GM19025 (cell line): ENCODE results near the gene EEIG1.

Experiments used
- ATAC-seq: cut with Tn5 transposase; IDR thresholded peaks from one replicate; pipeline ENCODE4 v1.9.1; 2021; ENCODE audit warnings: mild to moderate bottlenecking, low read depth, moderate library complexity; ENCODE audit not compliant: unreplicated experiment

EEIG1 gene

GRCh38 chr9:127942216-127943010, 38.4 kb downstream of the EEIG1 start:
- no peak for ATAC-seq

GRCh38 chr9:127941961-127942215, 38.9 kb downstream of the EEIG1 start:
- no peak for ATAC-seq

DNA sequence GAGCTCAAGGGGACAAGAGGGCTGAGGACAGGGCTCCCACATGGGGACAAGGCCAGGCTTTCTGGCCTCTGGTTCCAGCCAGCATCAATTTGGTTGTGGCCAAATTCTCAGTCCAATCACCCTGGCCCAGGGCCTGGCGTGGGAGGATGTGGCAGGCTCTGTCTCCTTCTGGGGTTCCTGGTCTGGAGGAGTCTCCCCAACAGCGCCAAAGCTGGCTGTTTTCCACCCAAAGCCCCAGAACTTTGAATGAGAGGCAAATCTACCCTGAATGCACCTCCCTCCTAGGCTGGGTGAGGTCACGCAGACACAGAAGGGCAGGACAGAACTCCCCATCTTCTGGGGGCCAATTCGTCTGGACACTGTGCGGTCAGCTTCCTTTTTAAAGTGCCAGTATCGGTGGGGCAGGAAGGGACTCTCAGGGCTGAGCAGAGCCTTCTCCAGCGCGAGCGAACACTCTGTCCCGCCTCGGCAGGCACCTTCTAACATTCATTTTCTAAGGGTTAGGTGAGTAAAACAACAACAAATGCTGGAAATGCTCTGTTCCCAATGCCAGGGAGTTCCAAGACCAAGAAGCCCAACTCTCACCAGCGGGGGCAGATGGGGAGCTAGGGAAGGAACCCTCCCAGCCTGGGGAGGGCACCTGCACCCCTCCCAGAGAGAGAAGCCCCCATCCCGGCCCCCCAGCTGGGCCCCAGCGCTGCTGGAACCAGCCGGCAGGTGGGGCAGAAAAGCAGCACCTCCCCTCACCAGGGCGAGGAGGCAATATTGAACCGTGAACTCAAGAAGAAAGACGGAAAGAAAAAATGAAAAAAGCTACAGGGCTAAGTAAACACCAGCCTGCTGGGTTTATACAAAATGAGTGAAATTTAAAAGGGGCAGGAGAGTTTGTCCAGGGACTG, 39.5 kb downstream of the EEIG1 start:
- ATAC-seq, result no peak

DNA sequence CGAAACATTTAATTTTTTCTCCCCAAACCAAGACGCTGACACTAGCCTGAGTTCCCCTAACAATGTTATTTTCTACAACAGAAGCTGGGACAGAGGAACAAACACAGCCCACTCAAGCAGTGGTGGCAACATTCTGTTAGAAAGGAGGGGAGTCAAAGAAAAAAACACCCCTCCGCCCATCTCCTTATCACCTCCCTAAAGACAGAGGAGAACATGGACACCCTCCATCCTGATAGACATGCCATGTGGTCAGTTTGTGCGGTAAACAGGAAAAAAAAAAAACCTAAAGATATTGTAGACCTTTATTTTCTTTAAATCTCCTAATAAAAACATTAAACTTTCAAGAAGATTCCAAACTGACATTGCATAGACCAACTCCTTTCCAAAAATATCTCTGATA, 40.2 kb downstream of the EEIG1 start:
- no peak for ATAC-seq

- ATAC-seq, result no peak
Observed at GRCh38 chr9:127938298-127938690, 42.5 kb downstream of the EEIG1 start.

DNA sequence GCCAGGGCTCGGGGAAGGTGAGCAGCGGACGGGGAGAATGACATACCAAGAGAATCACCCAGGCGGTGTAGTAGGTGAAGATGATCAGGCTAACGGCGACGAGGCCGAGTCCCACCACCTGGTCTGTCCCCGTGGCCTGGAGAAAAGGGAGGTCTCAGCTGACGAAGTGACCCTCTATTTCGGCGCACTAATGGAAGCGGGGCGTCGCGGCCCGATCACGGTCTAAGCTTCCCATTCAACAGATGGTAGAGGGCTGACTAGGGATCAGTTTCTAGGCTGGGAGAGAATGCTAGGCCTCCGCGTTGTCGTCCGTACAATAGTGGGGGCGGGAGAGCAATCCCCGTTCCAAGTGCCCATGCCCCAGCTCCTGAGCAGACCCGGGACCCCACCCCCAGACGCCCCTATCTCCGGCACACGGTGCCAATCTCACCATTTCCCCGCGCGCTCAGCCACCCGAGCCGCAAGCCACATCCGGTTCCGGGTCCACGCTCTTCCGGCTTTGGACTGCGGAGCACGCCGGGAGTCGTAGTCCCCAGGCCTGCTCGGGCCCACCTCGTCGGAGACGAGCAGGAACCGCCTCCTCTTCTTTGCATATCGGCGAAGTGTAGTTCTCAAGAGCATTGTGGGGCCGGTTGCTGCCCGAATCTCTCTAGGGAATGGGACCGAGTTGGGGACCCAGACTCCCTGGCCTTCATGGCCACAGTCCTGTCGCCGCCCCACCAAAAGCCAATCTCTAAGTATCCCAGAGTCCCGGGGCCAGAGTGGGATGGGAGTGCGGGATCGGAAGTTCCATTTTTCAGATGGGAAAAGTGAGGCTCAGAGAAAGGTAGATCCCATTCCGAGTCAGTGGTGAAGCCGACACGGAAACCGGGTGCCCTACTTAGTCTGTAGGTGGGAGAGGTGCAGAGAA, 43.1 kb downstream of the EEIG1 start, which contains the start of gene DPM2:
DPM2 (minus strand) TSS at position 467 of the 910 bp plus-strand sequence; CDS start at position 433, 34 bp downstream.
- ATAC-seq, result peak; percentile 95

DNA sequence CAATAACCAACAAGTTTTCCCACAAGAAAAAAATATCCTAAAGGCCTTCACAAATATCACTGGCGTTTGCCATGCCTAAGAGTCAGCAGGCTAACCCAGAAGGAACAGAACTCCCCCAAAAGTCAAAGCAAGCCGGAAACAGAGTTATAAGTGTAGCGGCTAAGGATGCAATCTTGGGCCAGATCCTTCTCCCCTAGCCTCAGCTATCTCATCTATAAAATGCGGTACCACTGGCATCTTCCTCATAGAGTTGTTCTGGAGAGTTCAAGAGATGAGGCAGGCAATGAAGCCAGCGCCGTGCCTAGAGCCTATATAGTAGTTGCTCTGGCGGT, 43.8 kb downstream of the EEIG1 start:
- ATAC-seq, result no peak

DNA sequence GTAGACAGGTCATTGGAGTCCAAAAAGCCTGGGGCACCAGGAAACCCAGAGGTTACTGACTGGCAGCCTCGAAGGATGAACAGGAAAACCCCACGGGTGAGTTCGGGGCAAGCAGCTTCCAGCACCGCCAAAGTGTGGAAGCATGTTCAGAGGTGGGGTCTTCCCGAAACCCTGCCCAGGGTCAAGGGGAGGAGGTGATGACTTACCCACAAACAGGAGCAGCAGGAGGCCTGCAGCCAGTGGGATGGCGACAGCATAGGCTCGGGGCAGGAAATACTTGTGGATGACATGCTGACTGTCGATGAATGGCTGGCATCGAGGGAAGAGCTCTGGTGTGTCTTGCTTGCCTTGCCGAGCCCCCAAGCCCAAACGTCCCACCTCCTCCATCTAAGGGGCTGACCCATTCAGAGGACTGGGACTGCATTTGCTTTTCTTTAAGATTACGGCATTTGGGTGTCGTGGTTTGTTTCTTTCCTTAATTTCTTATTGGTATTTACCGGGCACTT, 44.4 kb downstream of the EEIG1 start:
- ATAC-seq, result no peak

- ATAC-seq, result no peak
Observed at GRCh38 chr9:127935765-127936221, 45.0 kb downstream of the EEIG1 start.

DNA sequence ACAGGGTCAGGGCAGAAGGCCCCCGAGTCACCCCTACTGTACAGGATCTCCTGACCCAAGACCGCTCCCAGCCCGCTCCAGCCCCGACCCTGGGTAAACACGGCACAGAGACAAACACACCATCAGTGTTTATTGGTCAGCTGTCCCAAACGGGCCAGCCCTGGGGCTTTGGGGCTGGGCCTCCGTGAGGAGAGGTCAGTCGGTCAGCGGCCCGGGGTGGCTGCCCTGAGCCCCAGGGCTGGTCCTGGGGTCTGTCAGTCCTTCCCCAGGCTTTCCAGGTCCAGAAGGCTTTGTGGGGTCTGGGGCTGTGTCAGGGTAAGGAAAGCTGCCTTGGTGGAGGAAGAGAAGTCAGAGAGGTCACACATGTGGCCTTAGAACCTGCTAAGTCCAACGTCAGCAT, 45.8 kb downstream of the EEIG1 start:
- no peak for ATAC-seq

DNA sequence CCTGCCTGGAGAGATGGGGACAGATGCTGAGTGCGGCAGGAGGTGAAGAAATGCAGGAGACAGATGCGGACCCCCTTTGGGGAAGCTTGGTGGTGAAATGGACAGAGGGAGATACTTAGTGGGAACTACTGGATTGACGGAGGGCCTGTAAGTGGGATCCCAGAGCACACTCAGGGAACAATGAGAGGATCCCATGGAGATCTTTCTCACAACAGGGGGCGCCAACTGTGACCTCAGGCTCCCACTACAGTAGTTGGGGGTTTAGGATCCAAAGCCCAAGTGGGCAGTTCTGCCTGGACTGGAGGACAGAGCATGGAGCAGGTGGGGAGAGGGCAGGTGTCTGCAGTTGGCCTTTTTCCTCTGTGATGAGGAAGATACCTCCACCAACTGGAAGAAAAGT, 46.5 kb downstream of the EEIG1 start:
- no peak for ATAC-seq

DNA sequence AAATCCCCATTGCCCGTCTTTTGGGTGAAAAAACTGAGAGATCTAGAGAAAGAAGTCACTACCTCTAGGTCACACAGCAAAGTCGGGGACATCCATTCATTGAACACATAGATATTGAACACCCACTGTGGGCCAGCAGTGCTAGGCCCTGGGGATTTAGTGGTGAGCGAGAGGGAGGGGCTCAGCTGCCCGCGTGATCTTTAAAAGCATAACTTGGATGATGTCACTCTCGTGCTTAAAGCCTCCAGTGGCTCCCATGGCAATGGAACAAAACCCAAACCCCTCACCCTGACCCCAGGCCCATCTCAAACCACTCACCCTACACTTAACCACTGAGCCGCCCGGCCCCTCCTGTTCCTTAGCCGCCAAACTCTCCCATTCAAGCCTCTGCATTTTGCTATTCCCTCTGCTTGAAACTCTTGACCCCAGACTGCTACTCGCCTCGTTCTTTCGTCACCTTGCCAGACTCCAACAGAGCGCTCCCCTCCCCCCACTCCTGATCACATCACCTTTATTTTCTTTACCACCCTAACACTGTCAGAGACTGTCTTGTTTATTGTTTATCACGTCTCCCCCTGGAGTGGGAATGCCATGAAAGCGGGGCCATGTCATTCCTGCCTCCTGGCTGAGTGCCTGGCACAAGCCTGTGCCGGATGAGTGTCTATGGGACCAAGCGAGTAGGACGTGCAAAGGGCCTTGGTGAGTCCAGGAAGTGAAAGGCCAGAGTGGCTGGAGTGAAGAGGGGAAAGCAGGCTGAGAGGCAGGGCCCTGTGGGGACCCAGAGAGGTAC, 49.5 kb downstream of the EEIG1 start:
- ATAC-seq, result peak; percentile 25
